GM12864 (cell line): ENCODE results near the gene KIF1A.

Source experiments
- DNase-seq: peaks from one replicate; pipeline ENCODE4 v3.0.0-alpha.2; 2011; ENCODE audit warnings: low read depth
- H3K4me3 ChIP-seq: 2 replicates; pipeline ENCODE4 v1.5.1; 2011; ENCODE audit warnings: mild to moderate bottlenecking, low read depth, low read length, control low read depth
- CTCF ChIP-seq: IDR thresholded peaks from 2 replicates; pipeline ENCODE4 v1.5.1; 2011; ENCODE audit warnings: low read depth, mild to moderate bottlenecking, moderate library complexity, low read length, control low read depth, inconsistent platforms; ENCODE audit errors: missing control alignments

Gene KIF1A

GRCh38 chr2:240791221-240791800 is 28.7 kb downstream of the KIF1A start:
- DNase-seq = no peak
- TF ChIP-seq CTCF = no peak

GRCh38 chr2:240790370-240791220 is 29.4 kb downstream of the KIF1A start:
- TF ChIP-seq CTCF = no peak
- DNase-seq = no peak
- H3K4me3 ChIP-seq = no peak overlapping the region

More at GRCh38 chr2:240791221-240791800, 28.7 kb downstream of the KIF1A start:
- no peak overlapping the region for H3K4me3 ChIP-seq

- H3K4me3 ChIP-seq = no peak overlapping the region
- DNase-seq = no peak
- no peak for TF ChIP-seq CTCF
Observed at GRCh38 chr2:240789501-240790369, 30.3 kb downstream of the KIF1A start.

GRCh38 chr2:240789051-240789453 is 31.0 kb downstream of the KIF1A start:
- no peak overlapping the region for H3K4me3 ChIP-seq
- no peak for DNase-seq
- no peak for TF ChIP-seq CTCF

GRCh38 chr2:240788482-240788881 is 31.5 kb downstream of the KIF1A start:
- H3K4me3 ChIP-seq = no peak overlapping the region
- DNase-seq = no peak
- no peak for TF ChIP-seq CTCF

- no peak for DNase-seq
- no peak overlapping the region for H3K4me3 ChIP-seq
- no peak for TF ChIP-seq CTCF
Observed at GRCh38 chr2:240787521-240788472, 32.2 kb downstream of the KIF1A start.
